SK-N-MC (cell line): Measurements from ENCODE around the gene CHFR.

Source experiments
- EZH2 ChIP-seq: fragments of 200-600 bp; sonication (generic); IDR thresholded peaks from one replicate; pipeline ENCODE4 v1.6.1; 2017; ENCODE audit warnings: antibody characterized with exemption
- POLR2AphosphoS5 ChIP-seq: IDR thresholded peaks from 2 replicates; pipeline ENCODE4 v1.6.1; 2012; ENCODE audit warnings: mild to moderate bottlenecking, low read depth, low read length, borderline replicate concordance

DNA sequence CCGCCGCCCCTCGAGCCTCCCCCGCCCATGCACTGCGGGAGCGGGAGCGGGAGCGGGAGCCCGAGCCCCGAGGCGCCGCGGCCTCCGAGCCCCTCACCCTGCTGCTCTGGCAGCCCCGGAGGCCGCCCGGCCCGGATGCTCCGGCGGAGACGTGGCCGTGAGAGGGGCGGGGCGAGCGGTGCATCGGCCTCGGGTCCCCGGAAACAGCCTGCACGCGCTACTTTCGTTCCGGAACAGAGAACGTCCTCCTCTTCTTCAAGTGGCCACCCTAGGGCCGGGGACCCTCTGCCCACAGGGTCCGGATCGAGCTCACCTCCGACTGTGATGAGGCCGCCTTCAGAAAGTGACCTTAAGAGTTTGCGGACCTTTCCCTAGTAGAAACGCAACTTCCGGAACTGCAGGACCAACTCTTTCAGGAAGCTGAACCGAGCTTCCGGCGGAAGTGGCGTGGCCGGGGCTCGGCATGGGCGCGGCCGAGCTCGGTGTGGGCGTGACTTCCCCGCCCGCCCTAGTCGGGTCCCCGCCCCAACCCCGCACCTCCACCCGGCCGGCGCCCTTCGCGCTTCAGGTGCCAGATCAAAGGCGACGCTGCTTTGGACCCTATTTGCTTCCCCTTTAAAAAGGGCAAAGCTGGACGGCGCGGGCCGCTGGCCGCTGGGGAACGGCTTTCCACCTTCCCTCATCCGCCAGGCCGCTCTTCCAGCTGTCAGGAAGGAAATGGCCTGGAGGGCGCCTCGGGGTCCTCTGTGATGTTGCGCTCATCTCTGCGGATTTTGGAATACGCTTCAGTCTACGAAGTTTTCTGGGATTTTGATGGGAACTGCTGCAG, 58.5 kb downstream of the CHFR start, which contains the start of gene GOLGA3:
- TF ChIP-seq POLR2AphosphoS5 (peak; percentile 60), EZH2 (no peak)
